ACHN (cell line): ENCODE measurements around the gene XRCC5.

Experiments used
- DNase-seq: peaks from one replicate; pipeline ENCODE4 v3.0.0-alpha.2; 2015
- in situ Hi-C: cut with HindIII; loops from 2 replicates; pipeline ENCODE4 v1.10.0; 2017; ENCODE audit warnings: low sequenced_read_pairs, low pct_ligation_motif_present, low pct_unique_long_range_greater_than_20kb

XRCC5 gene

GRCh38 chr2:216144857-216145256, 35.7 kb downstream of the XRCC5 start:
- in situ Hi-C loops, result no loop called here
- DNase-seq, result no peak

GRCh38 chr2:216146573-216146972, 37.4 kb downstream of the XRCC5 start:
- in situ Hi-C loops, result no loop called here
- no peak for DNase-seq

GRCh38 chr2:216147172-216148131, 38.3 kb downstream of the XRCC5 start:
- in situ Hi-C loops, result no loop called here
- DNase-seq, result no peak

- in situ Hi-C loops, result no loop called here
- DNase-seq, result no peak
These were observed 39.8 kb downstream of the XRCC5 start for GRCh38 chr2:216148983-216149382.

- in situ Hi-C loops, result no loop called here
These were observed 40.6 kb downstream of the XRCC5 start for GRCh38 chr2:216149741-216150140.

GRCh38 chr2:216151313-216152025, 42.3 kb downstream of the XRCC5 start:
- in situ Hi-C loops, result no loop called here
- DNase-seq, result peak; percentile 83

More at GRCh38 chr2:216149741-216150140, 40.6 kb downstream of the XRCC5 start:
- no peak for DNase-seq

- in situ Hi-C loops, result no loop called here
- no peak for DNase-seq
These were observed 46.8 kb downstream of the XRCC5 start for GRCh38 chr2:216155954-216156353.

- DNase-seq, result no peak
- in situ Hi-C loops, result no loop called here
These were observed 47.7 kb downstream of the XRCC5 start for GRCh38 chr2:216156822-216157221.

- in situ Hi-C loops, result no loop called here
- DNase-seq, result no peak
These were observed 50.0 kb downstream of the XRCC5 start for GRCh38 chr2:216159144-216159543.

GRCh38 chr2:216159646-216160045, 50.5 kb downstream of the XRCC5 start:
- DNase-seq, result no peak
- in situ Hi-C loops, result no loop called here

- no peak for DNase-seq
- in situ Hi-C loops, result no loop called here
These were observed 51.6 kb downstream of the XRCC5 start for GRCh38 chr2:216160786-216161185.

GRCh38 chr2:216161967-216162366, 52.8 kb downstream of the XRCC5 start:
- in situ Hi-C loops, result no loop called here
- DNase-seq, result no peak

GRCh38 chr2:216163518-216163917, 54.4 kb downstream of the XRCC5 start:
- in situ Hi-C loops, result no loop called here
- no peak for DNase-seq

GRCh38 chr2:216164087-216164486, 54.9 kb downstream of the XRCC5 start:
- DNase-seq, result no peak
- in situ Hi-C loops, result no loop called here

GRCh38 chr2:216164576-216164975, 55.4 kb downstream of the XRCC5 start:
- no peak for DNase-seq
- in situ Hi-C loops, result no loop called here

GRCh38 chr2:216165711-216166110, 56.6 kb downstream of the XRCC5 start:
- in situ Hi-C loops, result no loop called here

GRCh38 chr2:216169087-216169486, 59.9 kb downstream of the XRCC5 start:
- in situ Hi-C loops, result no loop called here
- no peak for DNase-seq

More at GRCh38 chr2:216165711-216166110, 56.6 kb downstream of the XRCC5 start:
- no peak for DNase-seq

- in situ Hi-C loops, result no loop called here
- DNase-seq, result no peak
These were observed 61.1 kb downstream of the XRCC5 start for GRCh38 chr2:216170076-216170763.

GRCh38 chr2:216171011-216171410, 61.9 kb downstream of the XRCC5 start:
- no peak for DNase-seq
- in situ Hi-C loops, result no loop called here
